H9 (cell line): ENCODE results near the gene LBX1. TPM values are rescaled to one million over a fixed set of nuclear protein-coding genes. Genes with fewer than 3 reads are reported as not detected.

Experiments used
- DNase-seq: peaks from one replicate; pipeline ENCODE4 v3.0.0-alpha.2; 2017
- H2AFZ ChIP-seq: one replicate; pipeline ENCODE4 v1.6.1; 2013; ENCODE audit warnings: mild to moderate bottlenecking, low read length, control low read depth, moderate library complexity
- H2AK5ac ChIP-seq: 2 replicates; pipeline ENCODE4 v1.6.1; 2013; ENCODE audit warnings: low read length, control low read depth, mixed read lengths; ENCODE audit not compliant: insufficient read length
- H2BK120ac ChIP-seq: one replicate; pipeline ENCODE4 v1.6.1; 2013; ENCODE audit warnings: low read depth, mild to moderate bottlenecking, low read length, control low read depth, inconsistent platforms; ENCODE audit not compliant: poor library complexity, severe bottlenecking
- H2BK12ac ChIP-seq: 2 replicates; pipeline ENCODE4 v1.6.1; 2013; ENCODE audit warnings: low read length, control low read depth, mixed read lengths, low read depth; ENCODE audit not compliant: insufficient read length
- H2BK15ac ChIP-seq: 2 replicates; pipeline ENCODE4 v1.6.1; 2013; ENCODE audit warnings: low read depth, low read length, control low read depth
- H2BK20ac ChIP-seq: one replicate; pipeline ENCODE4 v1.6.1; 2013; ENCODE audit warnings: low read depth, mild to moderate bottlenecking, low read length, control low read depth, inconsistent platforms; ENCODE audit not compliant: poor library complexity, severe bottlenecking
- H2BK5ac ChIP-seq: 2 replicates; pipeline ENCODE4 v1.6.1; 2013; ENCODE audit warnings: low read length, control low read depth, mixed read lengths; ENCODE audit not compliant: insufficient read length
- H3K14ac ChIP-seq: 2 replicates; pipeline ENCODE4 v1.6.1; 2013; ENCODE audit warnings: low read length, control low read depth; ENCODE audit not compliant: insufficient read depth
- H3K18ac ChIP-seq: 2 replicates; pipeline ENCODE4 v1.6.1; 2013; ENCODE audit warnings: low read depth, mild to moderate bottlenecking, mixed read lengths, low read length, control low read depth; ENCODE audit not compliant: insufficient read length
- H3K23ac ChIP-seq: 2 replicates; pipeline ENCODE4 v1.6.1; 2013; ENCODE audit warnings: low read length, control low read depth, mixed read lengths, low read depth; ENCODE audit not compliant: insufficient read length
- H3K23me2 ChIP-seq: 2 replicates; pipeline ENCODE4 v1.6.1; 2013; ENCODE audit warnings: low read depth, mild to moderate bottlenecking, mixed read lengths, low read length, control low read depth; ENCODE audit not compliant: insufficient read length, poor library complexity, severe bottlenecking
- H3K27ac ChIP-seq: 2 replicates; pipeline ENCODE4 v1.5.1; 2013; ENCODE audit warnings: low read length, control low read depth, mixed read lengths, low read depth; ENCODE audit not compliant: insufficient read length
- H3K27me3 ChIP-seq: 2 replicates; pipeline ENCODE4 v1.6.1; 2013; ENCODE audit warnings: low read length, control low read depth, inconsistent platforms; ENCODE audit not compliant: insufficient read depth
- H3K4ac ChIP-seq: 2 replicates; pipeline ENCODE4 v1.6.1; 2013; ENCODE audit warnings: low read depth, mild to moderate bottlenecking, control low read depth, inconsistent platforms, low read length, moderate library complexity
- H3K4me1 ChIP-seq: 2 replicates; pipeline ENCODE4 v1.6.1; 2013; ENCODE audit warnings: low read length, control low read depth, inconsistent platforms; ENCODE audit not compliant: insufficient read depth
- H3K4me2 ChIP-seq: 2 replicates; pipeline ENCODE4 v1.6.1; 2013; ENCODE audit warnings: low read length, control low read depth, mixed read lengths; ENCODE audit not compliant: insufficient read length, insufficient read depth
- H3K56ac ChIP-seq: 2 replicates; pipeline ENCODE4 v1.6.1; 2013; ENCODE audit warnings: low read depth, mild to moderate bottlenecking, mixed read lengths, low read length, control low read depth; ENCODE audit not compliant: insufficient read length
- H3K79me1 ChIP-seq: 2 replicates; pipeline ENCODE4 v1.6.1; 2013; ENCODE audit warnings: low read depth, mild to moderate bottlenecking, moderate library complexity, low read length, control low read depth, inconsistent platforms; ENCODE audit not compliant: insufficient read depth, poor library complexity, severe bottlenecking
- H3K79me2 ChIP-seq: 2 replicates; pipeline ENCODE4 v1.6.1; 2013; ENCODE audit warnings: low read length, control low read depth, inconsistent platforms; ENCODE audit not compliant: insufficient read depth
- H3K9ac ChIP-seq: 2 replicates; pipeline ENCODE4 v1.6.1; 2013; ENCODE audit warnings: low read length, control low read depth, mixed read lengths; ENCODE audit not compliant: insufficient read length; ENCODE audit errors: extremely low read depth
- H3K9me3 ChIP-seq: one replicate; pipeline ENCODE4 v1.6.1; 2013; ENCODE audit warnings: low read depth, low read length, inconsistent platforms; ENCODE audit not compliant: control insufficient read depth
- H3T11ph ChIP-seq: one replicate; pipeline ENCODE4 v1.6.1; 2013; ENCODE audit warnings: mild to moderate bottlenecking, low read length, control low read depth, inconsistent platforms
- H4K20me1 ChIP-seq: one replicate; pipeline ENCODE4 v1.6.1; 2013; ENCODE audit not compliant: control insufficient read depth, insufficient read length, insufficient read depth
- H4K5ac ChIP-seq: 2 replicates; pipeline ENCODE4 v1.6.1; 2013; ENCODE audit warnings: low read depth, mild to moderate bottlenecking, mixed read lengths, low read length, control low read depth; ENCODE audit not compliant: insufficient read length
- H4K8ac ChIP-seq: replicated peaks from 2 replicates; pipeline ENCODE4 v1.6.1; 2013; ENCODE audit warnings: low read length, control low read depth, mixed read lengths, low read depth; ENCODE audit not compliant: insufficient read length
- H4K91ac ChIP-seq: 2 replicates; pipeline ENCODE4 v1.6.1; 2013; ENCODE audit warnings: low read depth, mild to moderate bottlenecking, moderate library complexity, mixed read lengths, low read length, control low read depth; ENCODE audit not compliant: insufficient read length
- H3K27ac Mint-ChIP-seq, 3 experiments: 2 replicates in 2 of 3; 3 replicates in 1 of 3; pipeline ENCODE4 v1.8.0; 2020 to 2021; ENCODE audit warnings: mixed read lengths in 3 of 3, mild to moderate bottlenecking in 1 of 3, moderate library complexity in 1 of 3
- H3K27me3 Mint-ChIP-seq: 2 replicates; pipeline ENCODE4 v1.8.0; 2021; ENCODE audit warnings: low read depth, mild to moderate bottlenecking, moderate library complexity, mixed read lengths
- H3K36me3 Mint-ChIP-seq, 3 experiments: 2 replicates in 2 of 3; 3 replicates in 1 of 3; pipeline ENCODE4 v1.8.0; 2020 to 2021; ENCODE audit warnings: low read depth in 3 of 3, mixed read lengths in 3 of 3; ENCODE audit not compliant: insufficient read depth in 1 of 3
- H3K4me1 Mint-ChIP-seq, 2 experiments: 2 replicates each; pipeline ENCODE4 v1.8.0; 2020; ENCODE audit warnings: mixed read lengths in 2 of 2
- H3K4me3 Mint-ChIP-seq, 2 experiments: 2 replicates in 1 of 2; 3 replicates in 1 of 2; pipeline ENCODE4 v1.8.0; 2020 to 2021; ENCODE audit warnings: mild to moderate bottlenecking in 2 of 2, mixed read lengths in 2 of 2, moderate library complexity in 1 of 2
- H3K9me3 Mint-ChIP-seq, 2 experiments: 2 replicates in 1 of 2; 3 replicates in 1 of 2; pipeline ENCODE4 v1.8.0; 2020; ENCODE audit warnings: mild to moderate bottlenecking in 2 of 2, mixed read lengths in 2 of 2, moderate library complexity in 1 of 2
- WGBS: extraction: QIAGEN DNeasy Blood & Tissue Kit; methylation state at CpG from one replicate; pipeline ENCODE4 v1.1.7; 2013; ENCODE audit warnings: missing lambda C conversion rate, low lambda C conversion rate, mixed read lengths; ENCODE audit not compliant: insufficient read length; ENCODE audit errors: extremely low coverage; 5-methylcytosine and 5-hydroxymethylcytosine counted together
- total RNA-seq: library from RNA; stranded (reverse); gene quantifications from 2 replicates; pipeline ENCODE4 v1.2.1, GENCODE V29; 2021
- TF ChIP-seq, protein P1 (sequence below): fragments of 200-600 bp; sonication (generic); conservative IDR thresholded peaks from 3 replicates; pipeline ENCODE4 v1.8.0; 2021; ENCODE audit warnings: antibody characterized with exemption, mild to moderate bottlenecking

LBX1 gene
- total RNA-seq, 1 experiment from 2014 or later: not detected

- Histone ChIP-seq H2BK120ac (no peak overlapping the region), H2BK15ac (no peak overlapping the region), H2BK20ac (no peak overlapping the region), H3K56ac (no peak overlapping the region), H4K91ac (no peak overlapping the region), H4K8ac (no peak overlapping the region), H2BK12ac (no peak overlapping the region), H2AK5ac (no peak overlapping the region), H2BK5ac (no peak overlapping the region), H3K27ac (no peak overlapping the region), H3K4me2 (no peak overlapping the region), H3K23ac (no peak overlapping the region), H2AFZ (no peak overlapping the region), H3K79me1 (no peaks in the 10 kb centered on the region), H4K20me1 (peaks cover 3% of the 10 kb centered on the region), H3K4me1 (no peaks in the 10 kb centered on the region), H3K9me3 (no peaks in the 10 kb centered on the region), H3K27me3 (peaks cover 78% of the 10 kb centered on the region), H3T11ph (no peak overlapping the region), H3K23me2 (peaks cover 7% of the 10 kb centered on the region), H3K9ac (no peak overlapping the region), H3K18ac (no peak overlapping the region), H3K4ac (no peak overlapping the region), H3K79me2 (no peaks in the 10 kb centered on the region), H3K14ac (no peak overlapping the region), H4K5ac (no peak overlapping the region)
- no peak for DNase-seq
- TF ChIP-seq, protein P1, sequence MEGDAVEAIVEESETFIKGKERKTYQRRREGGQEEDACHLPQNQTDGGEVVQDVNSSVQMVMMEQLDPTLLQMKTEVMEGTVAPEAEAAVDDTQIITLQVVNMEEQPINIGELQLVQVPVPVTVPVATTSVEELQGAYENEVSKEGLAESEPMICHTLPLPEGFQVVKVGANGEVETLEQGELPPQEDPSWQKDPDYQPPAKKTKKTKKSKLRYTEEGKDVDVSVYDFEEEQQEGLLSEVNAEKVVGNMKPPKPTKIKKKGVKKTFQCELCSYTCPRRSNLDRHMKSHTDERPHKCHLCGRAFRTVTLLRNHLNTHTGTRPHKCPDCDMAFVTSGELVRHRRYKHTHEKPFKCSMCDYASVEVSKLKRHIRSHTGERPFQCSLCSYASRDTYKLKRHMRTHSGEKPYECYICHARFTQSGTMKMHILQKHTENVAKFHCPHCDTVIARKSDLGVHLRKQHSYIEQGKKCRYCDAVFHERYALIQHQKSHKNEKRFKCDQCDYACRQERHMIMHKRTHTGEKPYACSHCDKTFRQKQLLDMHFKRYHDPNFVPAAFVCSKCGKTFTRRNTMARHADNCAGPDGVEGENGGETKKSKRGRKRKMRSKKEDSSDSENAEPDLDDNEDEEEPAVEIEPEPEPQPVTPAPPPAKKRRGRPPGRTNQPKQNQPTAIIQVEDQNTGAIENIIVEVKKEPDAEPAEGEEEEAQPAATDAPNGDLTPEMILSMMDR: no peak
- Mint-ChIP-seq H3K4me1 (peaks cover 14 to 29% of the 10 kb centered on the region in 2 experiments), H3K9me3 (peaks cover 3 to 4% of the 10 kb centered on the region in 2 experiments; a peak in 2 of 5 replicates), H3K27ac (no peak overlapping the region), H3K27me3 (peaks cover 100% of the 10 kb centered on the region), H3K36me3 (no peaks in the 10 kb centered on the region), H3K4me3 (0 out of 5 replicates have a peak overlapping the region, but pooled peaks of 1 of the 2 experiments have one; percentile 35)
- WGBS: no CpG with 5 or more reads among the region's 21 CpGs
Measured at GRCh38 chr10:101217044-101217425, 12.2 kb downstream of the LBX1 start.
